Neural crest cell (in vitro differentiated cells): ENCODE results near the gene PGP. TPM values are rescaled to one million over a fixed set of nuclear protein-coding genes. Genes with fewer than 3 reads are reported as not detected.

ENCODE experiments used
- DNase-seq: peaks from one replicate; pipeline ENCODE4 v3.0.0; 2021; ENCODE audit warnings: low read depth, mixed read lengths, low spot score
- H3K27ac Mint-ChIP-seq: one replicate; pipeline ENCODE4 v1.8.0; 2021; ENCODE audit warnings: mild to moderate bottlenecking, mixed read lengths; ENCODE audit not compliant: unreplicated experiment
- H3K27me3 Mint-ChIP-seq: 2 replicates; pipeline ENCODE4 v1.8.0; 2021; ENCODE audit warnings: low read depth, mild to moderate bottlenecking, mixed read lengths
- H3K36me3 Mint-ChIP-seq: 2 replicates; pipeline ENCODE4 v1.8.0; 2021; ENCODE audit warnings: low read depth, mild to moderate bottlenecking, mixed read lengths
- H3K4me1 Mint-ChIP-seq: 2 replicates; pipeline ENCODE4 v1.8.0; 2021; ENCODE audit warnings: mixed read lengths
- H3K4me3 Mint-ChIP-seq: one replicate; pipeline ENCODE4 v1.8.0; 2021; ENCODE audit warnings: mild to moderate bottlenecking, mixed read lengths
- H3K9me3 Mint-ChIP-seq: 2 replicates; pipeline ENCODE4 v1.8.0; 2021; ENCODE audit warnings: mixed read lengths
- total RNA-seq: library from RNA; stranded (reverse); gene quantifications from 2 replicates; pipeline ENCODE4 v1.2.1, GENCODE V29; 2021
- TF ChIP-seq, protein P1 (sequence below): fragments of 200-600 bp; sonication (generic); conservative IDR thresholded peaks from 2 replicates; pipeline ENCODE4 v1.5.0; 2021; ENCODE audit warnings: antibody characterized with exemption, mild to moderate bottlenecking

The PGP gene
- total RNA-seq, 1 donor from 2014 or later = 50.2 TPM

DNA sequence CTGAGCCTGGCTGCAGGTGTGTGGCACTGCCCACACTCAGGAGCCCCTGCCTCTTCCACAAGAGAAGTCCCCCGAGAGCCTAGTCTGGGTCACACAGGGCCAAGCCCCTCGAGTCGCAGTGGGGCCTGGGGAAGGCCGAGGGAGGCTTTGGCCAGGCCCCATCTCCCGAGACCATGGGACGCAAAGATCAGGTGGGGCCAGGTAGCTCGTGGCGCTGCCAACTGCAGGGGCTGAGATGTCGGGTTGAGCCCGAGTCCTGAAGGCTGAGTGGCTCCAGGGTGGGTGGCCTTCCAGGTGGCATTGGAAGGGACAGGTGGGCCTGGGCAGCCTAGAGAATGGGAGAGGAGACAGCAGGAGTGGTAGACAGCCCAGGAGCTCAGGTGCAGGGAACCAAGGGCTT lies 52.7 kb downstream of the PGP start:
- Mint-ChIP-seq H3K4me3 (no peak overlapping the region), H3K27ac (no peak overlapping the region), H3K9me3 (no peaks in the 10 kb centered on the region), H3K27me3 (no peaks in the 10 kb centered on the region), H3K36me3 (no peaks in the 10 kb centered on the region), H3K4me1 (peaks cover 13% of the 10 kb centered on the region)
- TF ChIP-seq, protein P1, sequence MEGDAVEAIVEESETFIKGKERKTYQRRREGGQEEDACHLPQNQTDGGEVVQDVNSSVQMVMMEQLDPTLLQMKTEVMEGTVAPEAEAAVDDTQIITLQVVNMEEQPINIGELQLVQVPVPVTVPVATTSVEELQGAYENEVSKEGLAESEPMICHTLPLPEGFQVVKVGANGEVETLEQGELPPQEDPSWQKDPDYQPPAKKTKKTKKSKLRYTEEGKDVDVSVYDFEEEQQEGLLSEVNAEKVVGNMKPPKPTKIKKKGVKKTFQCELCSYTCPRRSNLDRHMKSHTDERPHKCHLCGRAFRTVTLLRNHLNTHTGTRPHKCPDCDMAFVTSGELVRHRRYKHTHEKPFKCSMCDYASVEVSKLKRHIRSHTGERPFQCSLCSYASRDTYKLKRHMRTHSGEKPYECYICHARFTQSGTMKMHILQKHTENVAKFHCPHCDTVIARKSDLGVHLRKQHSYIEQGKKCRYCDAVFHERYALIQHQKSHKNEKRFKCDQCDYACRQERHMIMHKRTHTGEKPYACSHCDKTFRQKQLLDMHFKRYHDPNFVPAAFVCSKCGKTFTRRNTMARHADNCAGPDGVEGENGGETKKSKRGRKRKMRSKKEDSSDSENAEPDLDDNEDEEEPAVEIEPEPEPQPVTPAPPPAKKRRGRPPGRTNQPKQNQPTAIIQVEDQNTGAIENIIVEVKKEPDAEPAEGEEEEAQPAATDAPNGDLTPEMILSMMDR = no peak
- DNase-seq = no peak

Other genes with a start within 250 kb of the PGP start
- gene RNF151, start 248.0 kb downstream of the PGP start, total RNA-seq = not detected in 2 replicates
- 39.5 and 39.6 TPM in 2 replicates for gene TBL3, start 242.8 kb downstream of the PGP start, total RNA-seq
- 0.63 and 0.75 TPM in 2 replicates for gene NOXO1, start 233.4 kb downstream of the PGP start, total RNA-seq
- 42.5 and 43.3 TPM in 2 replicates for gene GFER, start 230.6 kb downstream of the PGP start, total RNA-seq
- gene SYNGR3, start 224.9 kb downstream of the PGP start, total RNA-seq = 2.1 and 2.2 TPM in 2 replicates
- 55.7 and 62.5 TPM in 2 replicates for gene ZNF598, start 205.0 kb downstream of the PGP start, total RNA-seq
- gene NPW, start 195.1 kb downstream of the PGP start, total RNA-seq = 0.82 and 1.3 TPM in 2 replicates
- 7.6 and 8.1 TPM in 2 replicates for gene NHERF2, start 187.9 kb downstream of the PGP start, total RNA-seq
- gene NTHL1, start 167.0 kb downstream of the PGP start, total RNA-seq = 50.7 and 51.9 TPM in 2 replicates
- gene TSC2, start 166.9 kb downstream of the PGP start, total RNA-seq = 175 and 180 TPM in 2 replicates
- gene PKD1, start 78.9 kb downstream of the PGP start, total RNA-seq = 108 and 115 TPM in 2 replicates
- gene RAB26, start 66.2 kb downstream of the PGP start, total RNA-seq = 0.64 and 0.98 TPM in 2 replicates
- 82.2 and 85.5 TPM in 2 replicates for gene TRAF7, start 59.1 kb downstream of the PGP start, total RNA-seq
- 18.9 and 20.2 TPM in 2 replicates for gene CASKIN1, start 18.2 kb downstream of the PGP start, total RNA-seq
- gene MLST8, start 9.4 kb downstream of the PGP start, total RNA-seq = 68.1 and 69.2 TPM in 2 replicates
- gene BRICD5, start 4.0 kb downstream of the PGP start, total RNA-seq = 31.2 and 32.0 TPM in 2 replicates
- gene E4F1, start 8.8 kb upstream of the PGP start, total RNA-seq = 37.5 and 38.9 TPM in 2 replicates
- gene DNASE1L2, start 21.6 kb upstream of the PGP start, total RNA-seq = 1.6 and 2.6 TPM in 2 replicates
- gene ECI1, start 36.7 kb upstream of the PGP start, total RNA-seq = 71.9 and 79.2 TPM in 2 replicates
- gene RNPS1, start 53.3 kb upstream of the PGP start, total RNA-seq = 390 and 420 TPM in 2 replicates
- 19.6 TPM in 2 replicates for gene ABCA3, start 125.9 kb upstream of the PGP start, total RNA-seq
- gene CCNF, start 214.6 kb upstream of the PGP start, total RNA-seq = 66.1 and 67.5 TPM in 2 replicates
- 65.1 and 66.5 TPM in 2 replicates for gene TEDC2, start 245.3 kb upstream of the PGP start, total RNA-seq